GM18502 (cell line): ENCODE measurements around the gene EEF1AKMT2.

ENCODE experiments used
- ATAC-seq: cut with Tn5 transposase; IDR thresholded peaks from one replicate; pipeline ENCODE4 v1.9.1; 2021; ENCODE audit warnings: mild to moderate bottlenecking; ENCODE audit not compliant: unreplicated experiment, poor library complexity

EEF1AKMT2 gene

DNA sequence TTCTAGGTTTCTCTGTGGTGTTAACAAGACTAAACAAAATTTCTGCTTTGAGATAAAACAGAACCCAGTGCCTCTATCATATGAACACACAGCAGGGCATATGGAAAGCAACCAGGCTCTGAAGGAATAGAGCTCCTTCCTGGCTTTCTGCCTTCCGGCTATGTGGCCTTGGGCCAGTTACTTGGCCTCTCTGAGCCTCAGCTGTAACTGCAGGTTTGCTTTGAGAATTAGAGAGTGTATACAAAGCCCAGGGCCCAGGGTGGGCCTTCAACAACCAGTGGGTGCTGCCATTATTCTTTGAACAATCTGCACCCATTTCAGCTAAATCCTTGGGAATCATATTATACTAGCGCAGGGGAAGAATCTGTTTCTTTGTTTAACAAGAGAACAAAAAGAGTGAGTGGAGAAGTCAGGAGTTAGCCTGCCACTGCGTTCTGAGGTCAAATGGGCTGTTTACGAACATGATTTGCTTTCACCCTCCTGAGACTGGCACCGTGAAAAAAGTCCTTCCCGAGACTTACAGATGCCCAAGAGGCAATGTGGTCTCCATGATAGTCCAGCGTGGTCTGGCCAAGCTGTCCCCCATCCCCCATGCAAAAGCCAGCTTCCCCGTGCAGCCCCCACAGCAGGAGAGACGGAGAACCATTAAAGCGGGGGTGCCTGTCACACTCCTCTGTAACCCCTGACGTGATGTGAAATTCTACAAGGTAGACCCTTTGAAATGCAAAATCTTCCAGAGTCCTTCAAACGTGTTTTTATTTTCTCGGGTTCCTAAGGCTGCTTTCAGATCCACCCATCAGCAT lies 52.4 kb downstream of the EEF1AKMT2 start:
- no peak for ATAC-seq

- ATAC-seq: no peak
These were observed 53.2 kb downstream of the EEF1AKMT2 start for GRCh38 chr10:124738441-124738840.

DNA sequence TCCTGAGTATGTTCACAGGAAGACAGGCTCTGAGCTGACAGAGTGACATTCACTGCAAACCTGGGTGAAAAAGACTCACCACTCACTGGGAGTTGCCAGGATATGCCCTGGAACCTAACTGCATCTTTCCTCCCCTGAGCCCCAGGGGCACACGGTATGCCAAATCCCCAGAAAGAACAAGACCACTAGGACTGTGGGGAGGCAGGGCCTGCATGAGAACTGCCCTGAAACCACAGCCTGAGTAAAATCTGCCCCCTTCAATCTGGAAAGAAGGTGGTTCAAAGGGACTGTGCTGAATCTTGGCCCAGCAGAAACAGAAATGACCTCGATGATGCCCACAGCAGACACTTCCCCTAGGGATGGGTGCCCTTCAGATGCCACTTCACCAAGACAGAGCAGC lies 54.0 kb downstream of the EEF1AKMT2 start:
- no peak for ATAC-seq

- ATAC-seq: no peak
These were observed 54.5 kb downstream of the EEF1AKMT2 start for GRCh38 chr10:124737221-124737620.

DNA sequence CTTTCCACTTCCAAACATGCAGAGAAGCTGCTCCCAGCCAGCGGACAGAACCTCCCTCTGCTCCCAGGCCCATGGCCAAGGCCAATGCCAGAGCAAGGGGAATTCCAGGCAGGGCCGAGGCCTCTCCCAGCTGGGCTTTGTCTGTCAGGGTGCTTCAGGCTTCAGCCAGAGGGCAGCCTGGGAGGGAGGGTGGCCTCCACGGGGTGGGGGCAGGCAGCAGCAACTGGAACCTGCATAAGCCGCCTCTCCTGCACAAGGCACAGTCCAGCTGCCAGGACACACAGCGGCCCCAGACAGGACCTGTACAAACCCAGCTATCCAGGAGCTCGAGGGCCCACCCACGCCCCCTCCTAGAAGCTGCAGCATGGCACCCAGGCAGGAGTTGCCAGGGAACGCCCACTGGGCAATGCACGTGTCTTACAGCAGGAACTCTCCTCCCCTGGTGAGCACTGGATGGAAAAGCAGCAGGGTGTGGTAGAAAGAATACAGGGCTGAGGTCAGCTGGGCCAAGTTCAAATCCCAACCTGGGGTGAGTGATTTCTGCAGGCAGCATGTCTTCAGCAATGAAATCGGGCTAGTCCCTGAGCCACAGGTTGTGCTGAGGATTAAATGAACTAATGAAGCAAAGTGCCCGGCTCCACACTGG lies 55.1 kb downstream of the EEF1AKMT2 start:
- no peak for ATAC-seq

DNA sequence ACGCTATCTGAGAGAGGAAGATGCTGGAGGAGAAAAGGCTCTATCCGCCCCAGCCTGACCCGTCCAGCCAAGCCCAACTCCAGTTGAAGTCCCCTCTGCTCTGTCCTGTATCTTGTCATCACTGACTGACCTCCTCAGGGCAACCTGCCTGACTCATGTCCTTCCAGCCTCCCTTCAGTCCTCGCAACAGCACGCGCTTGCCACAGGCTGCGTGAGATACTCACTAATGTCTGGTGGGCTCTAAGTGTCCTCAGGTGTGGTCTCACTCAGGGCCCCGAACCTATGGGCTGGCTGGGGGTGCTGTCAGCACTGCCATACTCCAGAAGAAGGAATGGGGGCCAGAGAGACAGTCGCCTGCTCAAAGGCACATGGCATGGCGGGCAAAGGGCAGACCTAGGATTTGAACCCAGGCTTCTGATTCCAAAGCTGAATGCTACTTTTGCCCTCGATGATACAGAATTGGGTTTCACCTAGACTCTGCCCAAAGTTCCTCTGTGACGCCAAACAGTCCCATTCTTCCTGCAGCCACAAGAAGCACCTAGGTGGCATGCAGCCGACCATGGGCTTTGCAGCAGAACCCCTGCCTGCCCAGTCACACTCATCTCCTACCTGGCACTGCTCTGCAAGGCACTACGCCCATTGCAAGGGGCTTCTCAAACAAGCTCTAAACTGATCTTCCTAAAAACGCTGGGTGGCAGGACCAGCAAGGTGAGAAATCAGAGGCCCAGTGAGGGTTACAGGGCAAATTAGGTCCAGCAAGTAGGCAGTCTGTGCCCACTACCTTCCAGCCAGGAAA lies 56.0 kb downstream of the EEF1AKMT2 start:
- ATAC-seq: no peak

DNA sequence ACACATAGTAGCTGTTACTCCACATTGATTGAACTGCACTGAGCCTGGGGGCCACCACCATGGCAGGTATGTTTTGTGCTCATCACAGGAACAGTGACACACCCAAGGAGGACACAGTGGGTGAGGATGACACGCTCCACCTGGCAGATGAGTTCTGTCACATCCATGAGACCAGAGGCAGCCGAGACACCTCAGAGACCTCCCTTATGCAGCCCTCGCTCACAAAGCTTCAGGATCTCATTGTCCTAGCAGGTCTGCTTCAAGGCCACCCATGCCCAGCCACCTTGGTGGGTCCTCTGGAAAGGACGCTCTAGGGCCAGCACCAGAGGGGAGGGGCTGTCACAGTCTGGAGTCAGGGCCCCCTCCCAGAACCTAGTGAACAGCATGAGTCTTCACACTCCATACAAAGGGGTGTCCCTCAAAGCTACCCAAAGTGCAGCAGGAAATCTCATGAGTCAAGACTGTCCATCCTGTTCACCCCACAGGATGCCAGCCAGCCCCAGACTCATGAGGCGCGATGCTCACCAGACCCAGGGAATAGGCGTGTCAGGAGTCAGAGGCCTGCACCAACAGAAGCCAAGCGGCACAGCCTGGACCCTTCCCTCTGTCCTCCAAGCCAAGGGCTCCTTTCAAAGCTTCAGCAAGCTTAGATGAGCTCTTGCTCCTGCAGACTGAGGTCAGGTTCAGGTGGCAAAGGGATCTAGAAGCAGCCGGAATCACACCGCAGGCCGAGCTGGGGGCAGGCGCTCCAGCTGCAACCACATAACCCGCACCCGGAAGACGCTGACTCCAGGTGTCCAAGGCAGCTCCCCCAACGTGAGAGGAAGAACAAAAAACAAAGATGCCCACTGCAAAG lies 57.1 kb downstream of the EEF1AKMT2 start:
- no peak for ATAC-seq

- no peak for ATAC-seq
These were observed 58.0 kb downstream of the EEF1AKMT2 start for GRCh38 chr10:124733571-124734245.

DNA sequence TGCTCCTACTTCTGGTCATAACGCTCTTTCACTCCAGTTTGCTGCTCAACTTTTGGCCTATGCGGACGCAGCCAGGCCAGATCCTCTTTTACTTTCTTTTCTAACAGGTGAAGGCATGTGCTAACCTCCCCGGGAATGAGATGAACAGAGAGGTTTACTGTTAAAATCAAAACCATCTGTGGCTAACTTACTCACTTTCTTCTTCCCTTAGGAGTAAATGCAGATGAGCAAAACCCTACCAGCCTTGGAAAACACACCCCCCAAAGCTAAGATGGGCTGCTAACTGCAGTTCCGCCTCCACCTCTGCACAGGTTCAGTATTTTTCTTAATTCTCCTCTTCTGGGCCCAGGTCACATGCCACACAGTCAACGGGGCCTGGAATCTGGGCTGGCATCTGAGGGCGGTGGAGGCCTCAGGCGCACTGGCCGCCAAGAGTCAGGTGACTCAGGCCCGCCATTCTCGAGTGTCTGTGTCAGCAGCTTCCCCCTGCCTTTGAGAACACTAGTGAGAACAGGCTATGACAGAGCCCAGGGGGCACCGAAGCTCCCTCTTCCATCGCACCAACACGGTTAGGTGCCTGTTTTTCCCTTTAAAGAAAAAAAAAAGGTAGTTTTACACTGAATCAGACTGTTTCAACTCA lies 58.6 kb downstream of the EEF1AKMT2 start:
- peak; percentile 66 for ATAC-seq

GRCh38 chr10:124731551-124731950 lies 60.1 kb downstream of the EEF1AKMT2 start:
- no peak for ATAC-seq

DNA sequence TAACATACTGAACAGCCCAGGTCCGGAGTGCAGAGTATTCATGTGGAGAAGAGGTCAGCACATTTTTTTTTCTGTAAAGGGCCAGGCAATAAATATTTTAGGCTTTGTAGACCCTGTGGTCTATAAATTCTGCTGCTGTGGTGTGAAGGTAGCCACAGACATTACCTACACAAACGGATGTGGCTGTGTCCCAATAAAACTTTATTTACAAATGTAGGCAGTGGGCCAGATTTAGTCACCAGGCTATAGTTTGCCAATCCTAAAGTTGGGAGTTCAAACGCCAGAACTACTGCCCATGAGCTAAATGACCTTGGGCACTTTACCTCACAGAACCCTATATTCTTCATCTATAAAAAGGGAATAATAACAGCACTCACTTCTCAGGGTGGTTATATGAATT lies 60.9 kb downstream of the EEF1AKMT2 start:
- no peak for ATAC-seq

- ATAC-seq: no peak
These were observed 62.6 kb downstream of the EEF1AKMT2 start for GRCh38 chr10:124728830-124729661.

GRCh38 chr10:124728071-124728829 lies 63.4 kb downstream of the EEF1AKMT2 start:
- no peak for ATAC-seq

- no peak for ATAC-seq
These were observed 64.2 kb downstream of the EEF1AKMT2 start for GRCh38 chr10:124727361-124727960.

GRCh38 chr10:124725791-124726190 lies 65.9 kb downstream of the EEF1AKMT2 start:
- ATAC-seq: no peak

- ATAC-seq: no peak
These were observed 66.5 kb downstream of the EEF1AKMT2 start for GRCh38 chr10:124725171-124725631.
